Measurements from ENCODE around the gene SUPT3H.
"Not testable (repeated sequence)": the region's sequence is repeated elsewhere in the genome, so short reads cannot be mapped to it uniquely, and the experiment has no call there.

SUPT3H gene

DNA sequence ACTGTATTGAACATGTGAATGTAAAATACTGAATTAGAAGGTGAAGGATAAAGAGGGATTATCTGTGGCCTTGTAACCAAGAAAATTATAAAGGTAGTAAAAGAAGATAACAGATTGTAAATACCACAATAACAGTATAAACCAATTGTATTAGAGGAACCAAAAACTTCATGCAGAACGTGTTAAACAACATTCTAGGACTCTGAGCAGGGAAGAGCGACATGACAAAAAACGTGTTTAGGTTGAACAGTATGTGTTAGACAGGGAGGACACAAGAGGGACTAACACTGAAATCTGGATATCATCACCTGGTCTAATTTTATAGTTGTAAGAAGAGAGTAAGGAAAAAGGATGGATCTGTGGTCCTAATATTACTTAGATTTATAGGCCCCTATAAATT, 308.6 kb downstream of the SUPT3H start:
- Histone ChIP-seq H3K4me3 (ENCODE audit: low read length) (no peak overlapping the region), H3K4ac (ENCODE audit: low read depth, low read length) (no peak overlapping the region), H3K79me2 (ENCODE audit: control insufficient read depth, insufficient read depth, low read length) (no peaks in the 10 kb centered on the region), H3K23ac (ENCODE audit: low read length) (no peak overlapping the region), H3K4me1 (ENCODE audit: control insufficient read depth, low read depth, low read length) (no peaks in the 10 kb centered on the region), H4K5ac (ENCODE audit: low read length) (no peak overlapping the region), H4K8ac (ENCODE audit: low read depth, low read length) (no peak overlapping the region), H2BK5ac (ENCODE audit: low read length) (no peak overlapping the region), H2BK120ac (ENCODE audit: low read depth, low read length) (no peak overlapping the region), H3K27ac (ENCODE audit: low read depth, low read length) (no peak overlapping the region), H3K36me3 (ENCODE audit: control insufficient read depth, insufficient read depth, low read length) (no peaks in the 10 kb centered on the region), H2BK15ac (replicated peaks; ENCODE audit: low read depth) (no peak overlapping the region), H2AK5ac (ENCODE audit: low read length) (no peak overlapping the region), H3K9ac (ENCODE audit: low read length) (no peak overlapping the region), H3K27me3 (ENCODE audit: insufficient read depth, low read length, poor library complexity) (no peaks in the 10 kb centered on the region), H3K56ac (ENCODE audit: low read length) (no peak overlapping the region), H3K4me2 (ENCODE audit: low read length) (no peak overlapping the region), H3K18ac (ENCODE audit: low read length) (no peak overlapping the region), H3K79me1 (ENCODE audit: low read length) (no peaks in the 10 kb centered on the region)
- no peak for DNase-seq
- no CpG with 5 or more reads among the region's 3 CpGs for WGBS (ENCODE audit: extremely low coverage, insufficient coverage, low lambda C conversion rate)

DNA sequence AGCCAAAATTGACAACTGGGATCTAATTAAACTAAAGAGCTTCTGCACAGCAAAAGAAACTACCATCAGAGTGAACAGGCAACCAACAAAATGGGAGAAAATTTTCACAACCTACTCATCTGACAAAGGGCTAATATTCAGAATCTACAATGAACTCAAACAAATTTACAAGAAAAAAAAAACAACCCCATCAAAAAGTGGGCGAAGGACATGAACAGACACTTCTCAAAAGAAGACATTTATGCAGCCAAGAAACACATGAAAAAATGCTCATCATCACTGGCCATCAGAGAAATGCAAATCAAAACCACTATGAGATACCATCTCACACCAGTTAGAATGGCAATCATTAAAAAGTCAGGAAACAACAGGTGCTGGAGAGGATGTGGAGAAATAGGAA, 310.3 kb downstream of the SUPT3H start:
- H3K4me1 ChIP-seq (ENCODE audit: control insufficient read depth, low read depth, low read length); H2BK15ac ChIP-seq (replicated peaks; ENCODE audit: low read depth); H3K4ac ChIP-seq (ENCODE audit: low read depth, low read length); DNase-seq; H2AK5ac ChIP-seq (ENCODE audit: low read length); H2BK120ac ChIP-seq (ENCODE audit: low read depth, low read length); H3K36me3 ChIP-seq (ENCODE audit: control insufficient read depth, insufficient read depth, low read length); H3K27ac ChIP-seq (ENCODE audit: low read depth, low read length); H4K5ac ChIP-seq (ENCODE audit: low read length); H3K79me1 ChIP-seq (ENCODE audit: low read length); H3K79me2 ChIP-seq (ENCODE audit: control insufficient read depth, insufficient read depth, low read length); H2BK5ac ChIP-seq (ENCODE audit: low read length); H3K9ac ChIP-seq (ENCODE audit: low read length); H3K56ac ChIP-seq (ENCODE audit: low read length); H3K18ac ChIP-seq (ENCODE audit: low read length); H4K8ac ChIP-seq (ENCODE audit: low read depth, low read length); H3K27me3 ChIP-seq (ENCODE audit: insufficient read depth, low read length, poor library complexity); H3K23ac ChIP-seq (ENCODE audit: low read length); H3K4me2 ChIP-seq (ENCODE audit: low read length); H3K4me3 ChIP-seq (ENCODE audit: low read length): not testable (repeated sequence)
- WGBS (ENCODE audit: extremely low coverage, insufficient coverage, low lambda C conversion rate), result no CpG with 5 or more reads among the region's 1 CpG

DNA sequence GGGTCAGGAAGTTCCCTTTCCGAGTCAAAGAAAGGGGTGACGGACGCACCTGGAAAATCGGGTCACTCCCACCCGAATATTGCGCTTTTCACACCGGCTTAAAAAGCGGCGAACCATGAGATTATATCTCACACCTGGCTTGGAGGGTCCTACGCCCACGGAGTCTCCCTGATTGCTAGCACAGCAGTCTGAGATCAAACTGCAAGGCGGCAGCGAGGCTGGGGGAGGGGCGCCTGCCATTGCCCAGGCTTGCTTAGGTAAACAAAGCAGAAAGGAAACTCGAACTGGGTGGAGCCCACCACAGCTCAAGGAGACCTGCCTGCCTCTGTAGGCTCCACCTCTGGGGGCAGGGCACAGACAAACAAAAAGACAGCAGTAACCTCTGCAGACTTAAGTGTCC, 315.1 kb downstream of the SUPT3H start:
- H3K56ac ChIP-seq (ENCODE audit: low read length), result peak overlapping the region; percentile 15
- not testable (repeated sequence) for H3K18ac ChIP-seq (ENCODE audit: low read length); H2BK5ac ChIP-seq (ENCODE audit: low read length); H4K8ac ChIP-seq (ENCODE audit: low read depth, low read length); H2BK120ac ChIP-seq (ENCODE audit: low read depth, low read length); H3K4me1 ChIP-seq (ENCODE audit: control insufficient read depth, low read depth, low read length); H3K9ac ChIP-seq (ENCODE audit: low read length); H4K5ac ChIP-seq (ENCODE audit: low read length); H3K23ac ChIP-seq (ENCODE audit: low read length); H3K4me3 ChIP-seq (ENCODE audit: low read length); H2AK5ac ChIP-seq (ENCODE audit: low read length); H3K79me2 ChIP-seq (ENCODE audit: control insufficient read depth, insufficient read depth, low read length); H3K4me2 ChIP-seq (ENCODE audit: low read length); H3K79me1 ChIP-seq (ENCODE audit: low read length); H3K27ac ChIP-seq (ENCODE audit: low read depth, low read length); H3K27me3 ChIP-seq (ENCODE audit: insufficient read depth, low read length, poor library complexity); H3K4ac ChIP-seq (ENCODE audit: low read depth, low read length); H2BK15ac ChIP-seq (replicated peaks; ENCODE audit: low read depth); H3K36me3 ChIP-seq (ENCODE audit: control insufficient read depth, insufficient read depth, low read length)
- DNase-seq, result peak; percentile 67
- WGBS (ENCODE audit: extremely low coverage, insufficient coverage, low lambda C conversion rate), result no CpG with 5 or more reads among the region's 15 CpGs

DNA sequence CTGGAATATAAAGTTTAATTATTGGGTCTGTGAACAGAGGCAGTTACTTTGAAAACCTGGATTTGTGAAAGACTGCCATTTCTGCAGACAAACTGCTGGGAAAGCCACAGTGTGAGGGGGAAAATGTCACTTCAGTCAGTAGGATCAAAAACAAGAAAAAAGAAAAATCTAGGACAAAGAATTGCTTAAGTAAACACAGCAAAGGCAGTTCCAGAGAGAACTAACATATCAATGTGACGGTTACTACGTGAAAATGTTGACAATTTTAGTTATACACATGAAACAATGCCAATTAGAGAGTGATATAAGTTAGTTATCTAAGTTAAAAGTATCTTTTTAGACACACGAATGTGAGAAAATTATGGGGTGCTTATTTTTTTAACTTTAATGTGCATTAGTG, 320.0 kb downstream of the SUPT3H start:
- no peak overlapping the region for H2BK5ac ChIP-seq (ENCODE audit: low read length)
- no peak overlapping the region for H3K27ac ChIP-seq (ENCODE audit: low read depth, low read length)
- H3K36me3 ChIP-seq (ENCODE audit: control insufficient read depth, insufficient read depth, low read length), result no peaks in the 10 kb centered on the region

DNA sequence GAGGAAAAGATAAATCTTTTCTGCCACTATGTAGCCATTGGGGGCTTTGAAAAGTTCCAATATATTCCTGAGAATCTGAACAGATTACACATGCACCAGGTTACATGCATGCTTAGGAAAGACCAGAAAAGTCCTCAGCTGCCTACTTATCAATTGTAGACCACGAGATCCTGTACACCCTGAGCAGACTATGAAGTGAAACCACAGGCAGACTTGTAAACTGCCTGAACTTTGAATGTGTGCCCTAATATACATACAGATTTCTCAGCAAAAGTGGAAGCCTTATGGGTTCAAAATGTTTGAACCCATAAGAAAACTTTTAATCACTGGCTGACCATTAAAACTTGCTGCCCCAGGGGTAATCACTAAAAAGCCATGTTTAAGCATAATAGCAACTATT, 323.1 kb downstream of the SUPT3H start:
- H3K23ac ChIP-seq (ENCODE audit: low read length), result no peak overlapping the region
- no peak for DNase-seq
- no CpG with 5 or more reads among the region's 1 CpG for WGBS (ENCODE audit: extremely low coverage, insufficient coverage, low lambda C conversion rate)

More for the DNA sequence above, 320.0 kb downstream of the SUPT3H start:
- WGBS (ENCODE audit: extremely low coverage, insufficient coverage, low lambda C conversion rate), result no CpG with 5 or more reads among the region's 3 CpGs
- no peaks in the 10 kb centered on the region for H3K27me3 ChIP-seq (ENCODE audit: insufficient read depth, low read length, poor library complexity)
- H3K23ac ChIP-seq (ENCODE audit: low read length), result no peak overlapping the region
- no peak overlapping the region for H2BK120ac ChIP-seq (ENCODE audit: low read depth, low read length)
- no peak overlapping the region for H4K5ac ChIP-seq (ENCODE audit: low read length)
- no peak overlapping the region for H2AK5ac ChIP-seq (ENCODE audit: low read length)
- H3K79me2 ChIP-seq (ENCODE audit: control insufficient read depth, insufficient read depth, low read length), result no peaks in the 10 kb centered on the region
- no peaks in the 10 kb centered on the region for H3K4me1 ChIP-seq (ENCODE audit: control insufficient read depth, low read depth, low read length)
- no peak for DNase-seq
- H3K18ac ChIP-seq (ENCODE audit: low read length), result no peak overlapping the region
- no peak overlapping the region for H3K4me3 ChIP-seq (ENCODE audit: low read length)
- no peak overlapping the region for H3K56ac ChIP-seq (ENCODE audit: low read length)
- H3K4ac ChIP-seq (ENCODE audit: low read depth, low read length), result no peak overlapping the region
- no peak overlapping the region for H3K4me2 ChIP-seq (ENCODE audit: low read length)
- no peak overlapping the region for H3K9ac ChIP-seq (ENCODE audit: low read length)
- H4K8ac ChIP-seq (ENCODE audit: low read depth, low read length), result no peak overlapping the region
- no peak overlapping the region for H2BK15ac ChIP-seq (replicated peaks; ENCODE audit: low read depth)
- H3K79me1 ChIP-seq (ENCODE audit: low read length), result no peaks in the 10 kb centered on the region

DNA sequence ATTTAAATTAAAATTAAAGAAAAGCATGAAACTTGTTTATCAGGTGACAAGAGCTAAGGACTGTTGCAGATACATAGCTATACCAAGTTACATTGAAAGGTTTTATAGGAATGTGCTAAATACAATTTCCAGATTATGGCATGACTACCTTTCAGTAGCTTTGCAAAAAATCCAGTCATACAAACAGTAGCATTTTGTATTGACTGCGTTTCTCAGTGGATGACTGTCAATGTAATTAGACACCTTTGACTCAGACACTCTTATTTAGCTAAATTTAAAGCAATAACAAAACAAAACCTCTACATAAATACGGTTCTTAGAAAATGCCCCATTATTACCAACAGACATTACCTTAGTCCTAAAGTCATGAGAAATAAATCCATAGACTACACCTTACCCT, 325.4 kb downstream of the SUPT3H start:
- Histone ChIP-seq H3K9ac (ENCODE audit: low read length) (no peak overlapping the region), H3K4ac (ENCODE audit: low read depth, low read length) (no peak overlapping the region), H3K23ac (ENCODE audit: low read length) (no peak overlapping the region), H3K18ac (ENCODE audit: low read length) (no peak overlapping the region), H4K5ac (ENCODE audit: low read length) (no peak overlapping the region), H2BK15ac (replicated peaks; ENCODE audit: low read depth) (no peak overlapping the region), H3K27ac (ENCODE audit: low read depth, low read length) (no peak overlapping the region), H2BK5ac (ENCODE audit: low read length) (no peak overlapping the region), H2AK5ac (ENCODE audit: low read length) (no peak overlapping the region), H3K79me2 (ENCODE audit: control insufficient read depth, insufficient read depth, low read length) (no peaks in the 10 kb centered on the region), H3K56ac (ENCODE audit: low read length) (no peak overlapping the region), H3K4me1 (ENCODE audit: control insufficient read depth, low read depth, low read length) (no peaks in the 10 kb centered on the region), H3K4me3 (ENCODE audit: low read length) (no peak overlapping the region), H4K8ac (ENCODE audit: low read depth, low read length) (no peak overlapping the region), H3K79me1 (ENCODE audit: low read length) (no peaks in the 10 kb centered on the region), H3K27me3 (ENCODE audit: insufficient read depth, low read length, poor library complexity) (no peaks in the 10 kb centered on the region), H3K4me2 (ENCODE audit: low read length) (no peak overlapping the region), H2BK120ac (ENCODE audit: low read depth, low read length) (no peak overlapping the region), H3K36me3 (ENCODE audit: control insufficient read depth, insufficient read depth, low read length) (no peaks in the 10 kb centered on the region)
- WGBS (ENCODE audit: extremely low coverage, insufficient coverage, low lambda C conversion rate), result no CpG with 5 or more reads among the region's 2 CpGs
- DNase-seq, result no peak

More for the DNA sequence above, 323.1 kb downstream of the SUPT3H start:
- no peaks in the 10 kb centered on the region for H3K4me1 ChIP-seq (ENCODE audit: control insufficient read depth, low read depth, low read length)
- no peak overlapping the region for H2BK5ac ChIP-seq (ENCODE audit: low read length)
- H4K8ac ChIP-seq (ENCODE audit: low read depth, low read length), result no peak overlapping the region
- H2BK120ac ChIP-seq (ENCODE audit: low read depth, low read length), result no peak overlapping the region
- H3K4me3 ChIP-seq (ENCODE audit: low read length), result no peak overlapping the region
- no peak overlapping the region for H4K5ac ChIP-seq (ENCODE audit: low read length)
- no peak overlapping the region for H3K56ac ChIP-seq (ENCODE audit: low read length)
- H2AK5ac ChIP-seq (ENCODE audit: low read length), result no peak overlapping the region
- no peak overlapping the region for H2BK15ac ChIP-seq (replicated peaks; ENCODE audit: low read depth)
- H3K27me3 ChIP-seq (ENCODE audit: insufficient read depth, low read length, poor library complexity), result no peaks in the 10 kb centered on the region
- H3K36me3 ChIP-seq (ENCODE audit: control insufficient read depth, insufficient read depth, low read length), result no peaks in the 10 kb centered on the region
- H3K4ac ChIP-seq (ENCODE audit: low read depth, low read length), result no peak overlapping the region
- H3K4me2 ChIP-seq (ENCODE audit: low read length), result no peak overlapping the region
- no peak overlapping the region for H3K9ac ChIP-seq (ENCODE audit: low read length)
- H3K79me1 ChIP-seq (ENCODE audit: low read length), result no peaks in the 10 kb centered on the region
- H3K27ac ChIP-seq (ENCODE audit: low read depth, low read length), result no peak overlapping the region
- no peaks in the 10 kb centered on the region for H3K79me2 ChIP-seq (ENCODE audit: control insufficient read depth, insufficient read depth, low read length)
- no peak overlapping the region for H3K18ac ChIP-seq (ENCODE audit: low read length)
